Heart left ventricle (tissue), 13 donors: ENCODE data around the gene ANAPC13.

Experiments used
- POLR2A ChIP-seq, 2 donors: fragments of 450-650 bp; IDR thresholded peaks; one replicate each; pipeline ENCODE4 v1.6.1; 2017; ENCODE audit warnings: antibody characterized with exemption in 2 of 2, mild to moderate bottlenecking in 2 of 2, moderate library complexity in 2 of 2
- TF ChIP-seq, protein P1 (sequence below), 12 donors: fragments of 200-600 bp; sonication (generic) in 4 of 12; IDR thresholded peaks; one replicate each; pipeline versions ENCODE4 v1.5.0 to v1.8.0; 2018 to 2022; ENCODE audit warnings: antibody characterized with exemption in 12 of 12, mild to moderate bottlenecking in 5 of 12
- donor health status: ischemic (EF 13 %, LVEDD 7.1; RV severe dilation, severe dysfunction).
- donor health status: DM: no; HTN: yes; CAD: no.
- donor health status: DM: no; HTN: no; CAD: no.
- donor health status: ischemic (EF 25% LVEDD 6.9; RV normal size, moderate dysfunction).
- donor health status: ischemic (EF 25% LVEDD 5.7; RV mildly dilated, moderate dysfunction).
- donor health status: ischemic (EF 35%, LVEDD 5.7; RV mildly dilated, moderate dysfunction).
- donor health status: nonischemic (EF 11% LVEDD 7.7; RV severe dilation, severe dysfunction).
- donor health status: DM: yes; HTN: yes; CAD: no.
- donor health status: PGD.
- donor health status: ischemic (EF 29% LVEDD 5.4; RV normal size, mild dysfunction).
- donor health status: nonischemic (EF 23%, LVEDD 6.1; RV moderate dilation, normal function).

- TF ChIP-seq, protein P1, sequence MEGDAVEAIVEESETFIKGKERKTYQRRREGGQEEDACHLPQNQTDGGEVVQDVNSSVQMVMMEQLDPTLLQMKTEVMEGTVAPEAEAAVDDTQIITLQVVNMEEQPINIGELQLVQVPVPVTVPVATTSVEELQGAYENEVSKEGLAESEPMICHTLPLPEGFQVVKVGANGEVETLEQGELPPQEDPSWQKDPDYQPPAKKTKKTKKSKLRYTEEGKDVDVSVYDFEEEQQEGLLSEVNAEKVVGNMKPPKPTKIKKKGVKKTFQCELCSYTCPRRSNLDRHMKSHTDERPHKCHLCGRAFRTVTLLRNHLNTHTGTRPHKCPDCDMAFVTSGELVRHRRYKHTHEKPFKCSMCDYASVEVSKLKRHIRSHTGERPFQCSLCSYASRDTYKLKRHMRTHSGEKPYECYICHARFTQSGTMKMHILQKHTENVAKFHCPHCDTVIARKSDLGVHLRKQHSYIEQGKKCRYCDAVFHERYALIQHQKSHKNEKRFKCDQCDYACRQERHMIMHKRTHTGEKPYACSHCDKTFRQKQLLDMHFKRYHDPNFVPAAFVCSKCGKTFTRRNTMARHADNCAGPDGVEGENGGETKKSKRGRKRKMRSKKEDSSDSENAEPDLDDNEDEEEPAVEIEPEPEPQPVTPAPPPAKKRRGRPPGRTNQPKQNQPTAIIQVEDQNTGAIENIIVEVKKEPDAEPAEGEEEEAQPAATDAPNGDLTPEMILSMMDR (IDR thresholded peaks at IDR 0.05): no peak
- no peak for TF ChIP-seq POLR2A (IDR thresholded peaks at IDR 0.05)
Observed at GRCh38 chr3:134527538-134528186, 41.9 kb upstream of the ANAPC13 start.
